Right atrium auricular region (tissue), 2 donors: ENCODE results near the gene RHOA. TPM values are rescaled to one million over a fixed set of nuclear protein-coding genes. Genes with fewer than 3 reads are reported as not detected.

Experiments
- DNase-seq: peaks from one replicate; pipeline ENCODE4 v3.0.0-alpha.2; 2019; ENCODE audit warnings: low spot score
- H3K27ac ChIP-seq, 2 donors: fragments of 200-600 bp; sonication (generic); 1 replicate in 1 of 2; 2 replicates in 1 of 2; pipeline ENCODE4 v1.5.1; 2016 to 2019
- H3K27me3 ChIP-seq, 2 donors: fragments of 200-600 bp; sonication (generic); one replicate each; pipeline versions ENCODE4 v1.5.1 to v1.6.0; 2017 to 2019
- H3K36me3 ChIP-seq: fragments of 200-600 bp; sonication (generic); one replicate; pipeline ENCODE4 v1.5.1; 2016
- H3K4me1 ChIP-seq, 2 donors: fragments of 200-600 bp; sonication (generic); one replicate each; pipeline versions ENCODE4 v1.5.1 to v1.6.0; 2017 to 2019
- H3K4me3 ChIP-seq, 2 donors: fragments of 200-600 bp; sonication (generic); 1 replicate in 1 of 2; 2 replicates in 1 of 2; pipeline ENCODE4 v1.5.1; 2017 to 2019; ENCODE audit warnings: mild to moderate bottlenecking in 1 of 2, moderate library complexity in 1 of 2
- H3K9me3 ChIP-seq, 2 donors: fragments of 200-600 bp; sonication (generic); one replicate each; pipeline ENCODE4 v1.5.1; 2019
- total RNA-seq, 2 donors: library from RNA; depleted of rRNA; stranded (reverse); fragments of >200 nt; gene quantifications; one replicate each; pipeline ENCODE4 v1.1.0, GENCODE V29; 2016
- TF ChIP-seq, protein P1 (sequence below), 2 donors: fragments of 200-600 bp; sonication (generic); IDR thresholded peaks; one replicate each; pipeline ENCODE4 v1.5.1; 2019; ENCODE audit warnings: antibody characterized with exemption in 2 of 2

RHOA gene
- total RNA-seq, 2 donors from 2014 or later, result 292 to 304 TPM

DNA sequence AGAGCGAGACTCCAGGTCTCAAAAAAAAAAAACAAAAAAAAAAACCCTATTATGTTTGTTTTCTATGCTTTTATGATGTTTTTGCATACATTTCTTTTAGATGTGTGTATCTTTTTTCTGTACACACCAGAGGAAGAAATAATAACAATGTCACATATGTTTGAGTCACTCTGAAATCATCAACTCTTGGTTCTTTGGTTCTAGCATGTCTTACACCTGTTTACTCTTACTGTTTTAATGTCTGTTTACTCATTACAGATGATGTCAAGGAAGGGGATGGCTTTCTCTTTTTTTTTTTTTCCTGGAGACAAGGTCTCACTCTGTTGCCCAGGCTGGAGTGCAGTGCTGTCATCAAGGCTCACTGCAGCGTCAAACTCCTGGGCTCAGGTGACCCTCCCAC is 24.1 kb downstream of the RHOA start:
- TF ChIP-seq, protein P1, sequence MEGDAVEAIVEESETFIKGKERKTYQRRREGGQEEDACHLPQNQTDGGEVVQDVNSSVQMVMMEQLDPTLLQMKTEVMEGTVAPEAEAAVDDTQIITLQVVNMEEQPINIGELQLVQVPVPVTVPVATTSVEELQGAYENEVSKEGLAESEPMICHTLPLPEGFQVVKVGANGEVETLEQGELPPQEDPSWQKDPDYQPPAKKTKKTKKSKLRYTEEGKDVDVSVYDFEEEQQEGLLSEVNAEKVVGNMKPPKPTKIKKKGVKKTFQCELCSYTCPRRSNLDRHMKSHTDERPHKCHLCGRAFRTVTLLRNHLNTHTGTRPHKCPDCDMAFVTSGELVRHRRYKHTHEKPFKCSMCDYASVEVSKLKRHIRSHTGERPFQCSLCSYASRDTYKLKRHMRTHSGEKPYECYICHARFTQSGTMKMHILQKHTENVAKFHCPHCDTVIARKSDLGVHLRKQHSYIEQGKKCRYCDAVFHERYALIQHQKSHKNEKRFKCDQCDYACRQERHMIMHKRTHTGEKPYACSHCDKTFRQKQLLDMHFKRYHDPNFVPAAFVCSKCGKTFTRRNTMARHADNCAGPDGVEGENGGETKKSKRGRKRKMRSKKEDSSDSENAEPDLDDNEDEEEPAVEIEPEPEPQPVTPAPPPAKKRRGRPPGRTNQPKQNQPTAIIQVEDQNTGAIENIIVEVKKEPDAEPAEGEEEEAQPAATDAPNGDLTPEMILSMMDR (IDR thresholded peaks at IDR 0.05), result no peak
- Histone ChIP-seq H3K9me3 (no peaks in the 10 kb centered on the region), H3K27ac (no peak overlapping the region), H3K4me1 (peaks cover 0 to 43% of the 10 kb centered on the region in 2 donors), H3K4me3 (no peak overlapping the region), H3K36me3 (no peaks in the 10 kb centered on the region), H3K27me3 (no peaks in the 10 kb centered on the region)
- no peak for DNase-seq

DNA sequence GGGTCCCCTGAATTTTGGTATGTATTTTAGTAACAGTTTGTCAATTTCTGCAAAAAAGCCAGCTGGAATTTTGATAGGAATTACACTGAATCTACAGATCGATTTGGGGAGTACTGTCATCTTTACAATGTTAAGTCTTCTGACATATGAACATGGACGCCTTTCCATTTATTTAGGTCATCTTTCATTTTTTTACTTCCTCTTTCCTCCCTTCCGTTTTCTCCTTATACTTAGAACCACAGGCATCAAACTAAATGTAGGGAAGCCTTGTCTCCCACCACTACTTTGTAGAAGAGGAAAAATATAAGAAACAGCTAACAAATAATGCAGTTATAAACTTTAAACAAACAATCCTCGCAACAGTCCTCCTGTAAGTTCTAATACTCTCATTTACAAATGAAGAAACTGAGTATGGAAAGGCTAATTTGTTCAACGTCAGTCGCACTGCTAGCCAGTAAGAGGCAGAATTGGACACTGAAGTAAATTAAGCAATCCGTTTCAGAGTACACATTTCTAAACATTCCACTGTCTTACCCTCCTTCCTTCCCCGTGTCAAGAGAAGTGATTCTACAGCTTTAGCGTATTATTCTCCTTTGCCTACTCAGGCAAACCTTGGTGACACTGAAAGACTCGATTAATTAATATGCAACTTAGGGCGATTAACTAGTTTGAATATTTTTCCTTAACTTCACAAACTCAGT is 25.6 kb downstream of the RHOA start:
- no peaks in the 10 kb centered on the region for H3K27me3 ChIP-seq
- H3K27ac ChIP-seq, result no peak overlapping the region
- no peak for DNase-seq
- no peak overlapping the region for H3K4me3 ChIP-seq
- H3K4me1 ChIP-seq, result peaks cover 0 to 37% of the 10 kb centered on the region in 2 donors
- TF ChIP-seq, protein P1 (IDR thresholded peaks at IDR 0.05), result no peak
- no peaks in the 10 kb centered on the region for H3K9me3 ChIP-seq
- H3K36me3 ChIP-seq, result no peaks in the 10 kb centered on the region

DNA sequence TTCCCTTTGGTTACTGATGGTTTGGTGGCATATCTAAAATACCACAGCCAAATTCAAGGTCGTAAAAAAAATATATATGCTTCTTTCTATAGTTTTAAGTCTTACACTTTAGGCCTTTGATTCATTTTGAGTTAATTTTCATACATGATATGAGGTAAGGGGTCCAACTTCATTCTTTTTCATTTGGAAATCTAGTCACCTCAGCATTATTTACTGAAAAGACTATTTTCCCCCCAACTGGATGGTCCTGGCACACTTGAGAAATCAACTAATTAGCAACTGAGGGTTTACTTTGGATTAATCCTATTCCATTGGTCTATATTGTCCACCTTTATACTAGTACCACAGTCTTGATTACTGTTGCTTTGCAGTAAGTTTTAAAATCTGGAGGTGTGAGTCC is 26.2 kb downstream of the RHOA start:
- DNase-seq, result no peak
- Histone ChIP-seq H3K9me3 (no peaks in the 10 kb centered on the region), H3K36me3 (no peaks in the 10 kb centered on the region), H3K4me3 (no peak overlapping the region), H3K4me1 (peaks cover 0 to 37% of the 10 kb centered on the region in 2 donors), H3K27me3 (no peaks in the 10 kb centered on the region), H3K27ac (no peak overlapping the region)
- TF ChIP-seq, protein P1 (IDR thresholded peaks at IDR 0.05), result no peak

DNA sequence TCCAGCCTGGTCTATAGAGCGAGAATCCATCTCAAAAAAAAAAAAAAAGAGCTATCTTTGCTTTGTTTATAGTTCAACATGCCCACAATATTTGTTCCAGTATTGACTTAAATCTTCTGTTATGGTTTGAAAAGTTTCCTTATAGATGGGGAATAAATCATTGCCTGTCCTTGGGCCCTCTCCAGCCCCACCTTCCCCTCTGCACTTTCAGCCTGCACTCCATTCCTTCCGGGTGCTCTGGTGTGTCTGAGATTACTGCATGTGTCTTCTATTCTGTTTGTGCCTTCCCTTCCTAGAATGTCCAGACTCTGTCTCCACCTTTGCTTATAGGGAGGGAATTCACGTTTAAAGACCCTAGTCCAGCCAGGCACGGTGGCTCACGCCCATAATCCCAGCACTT is 28.4 kb downstream of the RHOA start:
- Histone ChIP-seq H3K36me3 (no peaks in the 10 kb centered on the region), H3K27me3 (no peaks in the 10 kb centered on the region), H3K9me3 (no peaks in the 10 kb centered on the region), H3K4me1 (peaks cover 0 to 28% of the 10 kb centered on the region in 2 donors), H3K4me3 (no peak overlapping the region), H3K27ac (no peak overlapping the region)
- TF ChIP-seq, protein P1 (IDR thresholded peaks at IDR 0.05), result no peak
- no peak for DNase-seq

DNA sequence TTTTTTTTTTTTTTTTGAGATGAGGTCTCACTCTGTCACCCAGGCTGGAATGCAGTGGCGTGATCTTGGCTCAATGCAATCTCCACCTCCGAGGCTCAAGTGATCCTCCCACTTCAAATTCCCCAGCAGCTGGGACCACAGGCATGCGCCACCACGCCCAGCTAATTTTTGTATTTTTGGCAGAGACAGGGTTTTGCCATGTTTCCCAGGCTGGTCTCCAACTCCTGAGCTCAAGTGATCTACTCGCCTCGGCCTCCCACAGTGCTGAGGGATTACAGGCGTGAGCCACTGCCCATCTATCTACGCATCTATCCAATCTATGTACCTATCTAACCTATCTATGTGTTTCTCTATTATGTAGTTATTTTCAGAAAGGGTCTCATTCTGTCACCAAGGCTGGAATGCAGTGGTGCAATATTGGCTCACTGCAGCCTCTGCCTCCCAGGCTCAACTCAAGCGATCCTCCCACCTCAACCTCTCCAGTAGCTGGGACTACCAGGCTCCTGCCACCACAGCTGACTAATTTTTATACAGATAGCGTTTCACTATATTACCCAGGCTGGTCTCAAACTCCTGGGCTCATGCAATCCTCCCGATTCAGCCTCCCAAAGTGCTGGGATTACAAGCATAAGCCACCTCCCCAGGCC is 33.4 kb downstream of the RHOA start:
- peak; percentile 68 for DNase-seq
- Histone ChIP-seq H3K36me3 (peaks cover 23% of the 10 kb centered on the region), H3K4me1 (no peaks in the 10 kb centered on the region), H3K27me3 (no peaks in the 10 kb centered on the region), H3K9me3 (no peaks in the 10 kb centered on the region), H3K27ac (peak overlapping the region in 1 of 2 donors; percentile 39), H3K4me3 (no peak overlapping the region)
- TF ChIP-seq, protein P1 (IDR thresholded peaks at IDR 0.05), result no peak
